Activated naive CD4-positive, alpha-beta T cell treated with anti-CD3 and anti-CD28 coated beads, Interleukin-2, amount 10 ng/mL, durations not matched to agents 5 hours and 36 hours (primary cell): Measurements from ENCODE around the gene DKK3. TPM values are rescaled to one million over a fixed set of nuclear protein-coding genes. Genes with fewer than 3 reads are reported as not detected.

Source experiments
- total RNA-seq, 2 experiments: library from RNA; stranded (reverse); gene quantifications; one replicate each; pipeline ENCODE4 v1.2.3, GENCODE V29; 2021

The DKK3 gene
- total RNA-seq = not detected

DNA sequence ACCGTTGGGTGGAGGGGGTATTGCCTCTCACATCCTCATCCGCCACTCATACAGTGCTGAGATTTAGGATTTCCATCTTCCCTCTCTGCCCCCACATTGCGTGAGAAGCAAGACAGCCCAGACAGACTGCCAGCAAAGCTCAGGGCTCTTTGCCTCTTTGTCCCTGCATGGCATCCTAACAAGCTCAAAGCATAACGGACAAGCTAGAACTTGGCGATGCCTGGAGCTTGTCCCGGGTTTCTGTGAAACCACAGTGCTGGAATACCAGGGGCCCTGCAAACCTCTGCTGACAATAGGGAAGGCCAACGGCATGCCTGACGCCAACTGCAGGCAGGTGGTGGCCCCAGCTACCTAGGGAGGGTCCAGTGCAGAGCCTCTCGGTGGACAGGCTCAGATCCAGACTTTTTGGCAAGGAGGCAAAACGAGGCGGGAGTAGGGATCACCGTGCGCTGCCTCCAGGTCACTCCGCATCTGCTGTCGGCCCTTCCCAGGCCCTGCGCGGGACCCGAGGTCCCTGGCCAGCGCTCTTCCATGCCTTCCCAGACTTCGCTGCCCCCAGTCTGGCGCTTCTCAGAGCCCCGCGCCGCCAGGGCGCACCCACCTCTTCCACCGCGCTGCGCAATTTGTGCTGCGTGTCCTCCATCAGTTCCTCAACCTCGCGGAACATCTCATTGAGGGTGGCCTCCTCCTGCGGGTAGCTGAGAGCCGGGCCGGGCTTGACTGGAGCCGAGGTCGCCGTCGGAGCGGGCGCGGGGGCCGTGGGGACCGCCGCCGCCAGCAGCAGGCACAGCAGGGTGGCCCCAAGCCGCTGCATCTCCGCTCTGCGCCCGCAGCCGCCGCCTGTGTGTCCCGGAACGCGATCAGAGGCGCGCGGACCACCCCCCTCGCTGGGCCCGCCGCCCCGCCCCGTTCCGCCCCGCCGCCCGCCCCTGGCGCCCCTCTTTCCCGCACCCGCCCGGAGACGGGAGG, at the start of gene DKK3:
Gene DKK3 (minus strand): TSS at position 858 of the 969 bp plus-strand sequence. CDS start 44 bp downstream, at position 814.

Other genes starting within 250 kb of the DKK3 start
- 10 to 100 TPM; 35.7 to 38.3 TPM for gene USP47, start 166.7 kb downstream of the DKK3 start, total RNA-seq
- 10 to 100 TPM; 24.3 to 27.0 TPM for gene MICAL2, start 102.0 kb upstream of the DKK3 start, total RNA-seq